Loucy (cell line): ENCODE data around the gene SLC25A11.

Experiments used
- H2AFZ ChIP-seq: fragments of 200-600 bp; sonication (generic); 2 replicates; pipeline ENCODE4 v1.6.0; 2016; ENCODE audit warnings: antibody characterized with exemption, mild to moderate bottlenecking, low read length, moderate library complexity
- H3F3A ChIP-seq: fragments of 200-600 bp; 2 replicates; pipeline ENCODE4 v1.6.0; 2016; ENCODE audit warnings: antibody characterized with exemption, low read depth, mild to moderate bottlenecking
- H3K27me3 ChIP-seq: fragments of 200-600 bp; sonication (generic); 2 replicates; pipeline ENCODE4 v1.6.1; 2014; ENCODE audit warnings: low read length, mild to moderate bottlenecking; ENCODE audit not compliant: insufficient read depth, poor library complexity, severe bottlenecking
- H3K36me3 ChIP-seq: fragments of 200-600 bp; sonication (generic); 2 replicates; pipeline ENCODE4 v1.6.1; 2016; ENCODE audit warnings: low read length; ENCODE audit not compliant: insufficient read depth
- H3K4me1 ChIP-seq: fragments of 200-600 bp; sonication (generic); 2 replicates; pipeline ENCODE4 v1.5.1; 2014; ENCODE audit warnings: low read length, mild to moderate bottlenecking; ENCODE audit not compliant: insufficient read depth, poor library complexity, severe bottlenecking
- H3K4me2 ChIP-seq: fragments of 200-600 bp; sonication (generic); 2 replicates; pipeline ENCODE4 v1.6.0; 2014; ENCODE audit warnings: antibody characterized with exemption, low read length, low read depth, mild to moderate bottlenecking; ENCODE audit not compliant: poor library complexity, severe bottlenecking
- H3K4me3 ChIP-seq: fragments of 200-600 bp; sonication (generic); 2 replicates; pipeline ENCODE4 v1.5.1; 2014; ENCODE audit warnings: low read length, mild to moderate bottlenecking, mixed read lengths; ENCODE audit not compliant: poor library complexity, severe bottlenecking
- H3K79me2 ChIP-seq: fragments of 200-600 bp; sonication (generic); 2 replicates; pipeline ENCODE4 v1.6.1; 2014; ENCODE audit warnings: low read length; ENCODE audit not compliant: insufficient read depth
- H3K9ac ChIP-seq: fragments of 200-600 bp; sonication (generic); 2 replicates; pipeline ENCODE4 v1.6.0; 2014; ENCODE audit warnings: mild to moderate bottlenecking, low read depth, low read length, moderate library complexity; ENCODE audit not compliant: poor library complexity, severe bottlenecking
- H3K9me2 ChIP-seq: fragments of 200-600 bp; sonication (generic); replicated peaks from 2 replicates; pipeline ENCODE4 v1.6.1; 2016; ENCODE audit warnings: low read depth, low read length, mixed read lengths
- H3K9me3 ChIP-seq: fragments of 200-600 bp; sonication (generic); 2 replicates; pipeline ENCODE4 v1.6.1; 2014; ENCODE audit warnings: mild to moderate bottlenecking, antibody characterized with exemption, low read length, low read depth; ENCODE audit not compliant: insufficient read depth
- H4K20me1 ChIP-seq: fragments of 200-600 bp; sonication (generic); 2 replicates; pipeline ENCODE4 v1.6.0; 2014; ENCODE audit warnings: antibody characterized with exemption, low read length, mild to moderate bottlenecking; ENCODE audit not compliant: insufficient read depth, poor library complexity, severe bottlenecking
- EZH2phosphoT487 ChIP-seq: fragments of 200-600 bp; IDR thresholded peaks from 2 replicates; pipeline ENCODE4 v1.6.1; 2018; ENCODE audit warnings: antibody characterized with exemption, mild to moderate bottlenecking, moderate library complexity, borderline replicate concordance
- TF ChIP-seq, protein P1 (sequence below): fragments of 200-600 bp; sonication (generic); conservative IDR thresholded peaks from 2 replicates; pipeline ENCODE4 v1.5.1; 2014; ENCODE audit warnings: mild to moderate bottlenecking, antibody characterized with exemption, low read length

The SLC25A11 gene

DNA sequence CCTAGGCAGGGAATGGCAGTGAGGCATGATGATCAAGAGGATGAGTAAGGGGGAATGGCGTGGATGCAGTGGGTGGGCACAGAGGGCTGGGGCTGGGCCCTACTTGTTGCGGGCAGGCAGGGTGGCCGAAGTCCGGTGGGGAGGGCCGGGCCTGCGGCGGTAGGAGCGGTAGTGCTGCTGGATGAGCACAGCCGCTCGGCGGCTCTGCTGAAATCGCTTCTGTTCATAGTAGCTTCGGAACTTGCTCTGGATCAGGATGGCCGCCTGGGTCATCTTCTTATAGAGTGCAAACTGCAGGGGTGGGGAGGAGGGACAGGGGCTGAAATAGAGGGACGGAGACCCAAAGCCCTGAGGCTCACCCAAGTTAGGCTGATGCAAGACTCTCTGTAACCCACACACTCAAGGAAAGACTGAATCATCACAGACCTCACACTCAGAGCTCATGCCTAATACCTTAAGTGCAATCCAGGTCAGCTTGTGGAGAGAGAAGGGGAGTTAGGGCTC is 29.3 kb upstream of the SLC25A11 start:
- H3K4me1 ChIP-seq = peaks cover 27% of the 10 kb centered on the region
- H3K9me3 ChIP-seq = no peaks in the 10 kb centered on the region
- peaks cover 35% of the 10 kb centered on the region for H3K79me2 ChIP-seq
- H3K9me2 ChIP-seq = no peaks in the 10 kb centered on the region
- no peak overlapping the region for H2AFZ ChIP-seq
- no peaks in the 10 kb centered on the region for H4K20me1 ChIP-seq
- TF ChIP-seq, protein P1, sequence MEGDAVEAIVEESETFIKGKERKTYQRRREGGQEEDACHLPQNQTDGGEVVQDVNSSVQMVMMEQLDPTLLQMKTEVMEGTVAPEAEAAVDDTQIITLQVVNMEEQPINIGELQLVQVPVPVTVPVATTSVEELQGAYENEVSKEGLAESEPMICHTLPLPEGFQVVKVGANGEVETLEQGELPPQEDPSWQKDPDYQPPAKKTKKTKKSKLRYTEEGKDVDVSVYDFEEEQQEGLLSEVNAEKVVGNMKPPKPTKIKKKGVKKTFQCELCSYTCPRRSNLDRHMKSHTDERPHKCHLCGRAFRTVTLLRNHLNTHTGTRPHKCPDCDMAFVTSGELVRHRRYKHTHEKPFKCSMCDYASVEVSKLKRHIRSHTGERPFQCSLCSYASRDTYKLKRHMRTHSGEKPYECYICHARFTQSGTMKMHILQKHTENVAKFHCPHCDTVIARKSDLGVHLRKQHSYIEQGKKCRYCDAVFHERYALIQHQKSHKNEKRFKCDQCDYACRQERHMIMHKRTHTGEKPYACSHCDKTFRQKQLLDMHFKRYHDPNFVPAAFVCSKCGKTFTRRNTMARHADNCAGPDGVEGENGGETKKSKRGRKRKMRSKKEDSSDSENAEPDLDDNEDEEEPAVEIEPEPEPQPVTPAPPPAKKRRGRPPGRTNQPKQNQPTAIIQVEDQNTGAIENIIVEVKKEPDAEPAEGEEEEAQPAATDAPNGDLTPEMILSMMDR = no peak
- TF ChIP-seq EZH2phosphoT487 = no peak
- H3K27me3 ChIP-seq = no peaks in the 10 kb centered on the region
- H3K36me3 ChIP-seq = no peaks in the 10 kb centered on the region
- H3K4me2 ChIP-seq = peak overlapping the region; percentile 100
- H3K4me3 ChIP-seq = peak overlapping the region; percentile 100
- peak overlapping the region; percentile 100 for H3K9ac ChIP-seq
- no peaks in the 10 kb centered on the region for H3F3A ChIP-seq

DNA sequence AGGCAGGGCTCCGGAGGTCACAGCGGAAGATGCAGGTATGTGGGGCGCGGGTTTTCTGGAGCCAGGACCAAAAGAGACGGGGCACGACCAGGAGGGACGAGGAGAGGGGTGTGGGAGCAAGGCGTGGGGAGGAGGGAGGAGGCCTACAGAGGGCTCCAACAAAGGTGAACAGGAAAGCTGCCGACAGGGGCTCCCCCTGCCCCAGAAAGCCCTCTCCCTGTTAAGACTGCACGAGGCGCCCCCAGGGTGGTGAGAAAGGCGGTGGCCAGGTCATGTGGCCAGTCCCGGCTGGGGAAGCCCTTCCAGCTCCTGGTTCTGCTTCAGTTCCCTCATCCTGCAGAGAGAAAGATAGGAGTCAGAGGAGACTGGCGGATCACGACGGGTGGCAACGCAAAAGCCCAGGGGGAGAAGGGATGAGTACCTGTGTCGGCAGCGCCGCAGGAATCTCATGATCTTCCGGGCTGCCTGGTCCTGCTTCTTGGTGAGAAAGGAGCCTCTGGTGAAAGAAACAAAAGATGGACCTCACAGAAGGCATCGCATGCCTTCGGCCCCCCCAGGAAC is 28.7 kb upstream of the SLC25A11 start:
- Histone ChIP-seq H3K36me3 (no peaks in the 10 kb centered on the region), H3K4me1 (peaks cover 27% of the 10 kb centered on the region), H3K4me2 (peak overlapping the region; percentile 100), H3K9me3 (no peaks in the 10 kb centered on the region), H3K9ac (peak overlapping the region; percentile 100), H4K20me1 (no peaks in the 10 kb centered on the region), H3K27me3 (no peaks in the 10 kb centered on the region), H3K9me2 (no peaks in the 10 kb centered on the region), H3K4me3 (peak overlapping the region; percentile 100), H3F3A (no peaks in the 10 kb centered on the region), H2AFZ (peak overlapping the region; percentile 99), H3K79me2 (peaks cover 35% of the 10 kb centered on the region)
- no peak for TF ChIP-seq EZH2phosphoT487
- TF ChIP-seq, protein P1 = no peak

DNA sequence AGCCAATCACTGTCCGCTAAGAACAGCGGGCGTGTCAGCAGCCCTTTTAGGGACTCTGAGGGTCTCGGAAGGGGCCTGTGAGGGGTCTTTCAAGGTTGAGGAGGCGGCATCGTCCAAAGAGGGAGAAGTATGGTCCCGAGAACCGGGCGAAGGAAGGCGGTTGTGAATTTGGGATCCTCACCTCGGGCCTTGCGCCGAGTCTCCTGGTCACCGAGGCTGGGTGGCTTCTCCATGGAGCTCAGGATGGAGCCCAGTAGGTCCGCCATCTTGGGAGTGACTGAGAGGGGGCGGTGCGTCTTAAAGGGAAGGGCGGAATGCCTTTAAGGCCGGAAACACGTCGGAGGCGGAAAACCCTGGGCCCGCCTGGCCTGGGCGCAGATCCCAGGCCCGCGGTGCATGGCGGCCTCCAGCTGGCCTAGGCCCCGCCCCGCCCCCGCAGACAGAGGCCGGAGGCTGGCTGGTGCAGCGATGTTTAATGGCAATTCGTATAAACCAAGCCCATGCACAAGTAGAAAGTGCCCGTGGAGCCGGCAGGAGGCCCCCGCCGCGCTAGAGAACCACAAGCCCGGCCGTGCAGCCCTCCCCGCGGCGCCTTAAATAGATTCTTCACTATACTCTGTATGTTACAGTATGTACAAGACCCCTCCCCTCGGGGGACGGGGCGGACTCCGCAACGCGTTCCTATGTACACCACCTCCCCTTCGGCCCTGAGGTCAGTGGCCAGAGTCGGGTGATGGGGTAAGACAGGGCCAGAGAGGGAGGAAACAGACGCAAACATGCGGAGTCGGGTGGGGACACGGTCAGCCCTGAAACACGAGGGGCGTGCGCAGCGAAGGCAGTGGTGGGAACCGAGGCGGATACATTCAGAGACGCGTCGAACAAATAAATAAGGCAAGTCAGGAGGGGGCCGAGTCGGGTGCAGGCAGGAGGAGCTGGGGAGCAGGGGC is 28.0 kb upstream of the SLC25A11 start, which contains the start of gene SPAG7:
TSS of gene SPAG7 (minus strand) at position 279 of the 947 bp plus-strand sequence. CDS start at position 266, 13 bp downstream.
- Histone ChIP-seq H2AFZ (peak within 1 kb of the TSS; percentile 99), H3K4me1 (peaks cover 27% of the 10 kb centered on the region), H3K4me2 (peak within 1 kb of the TSS; percentile 100), H3K9ac (peak within 1 kb of the TSS; percentile 100), H3K9me3 (no peaks in the 10 kb centered on the region), H3K27me3 (no peaks in the 10 kb centered on the region), H3K36me3 (no peaks in the 10 kb centered on the region), H3K9me2 (no peaks in the 10 kb centered on the region), H3K79me2 (peaks cover 35% of the 10 kb centered on the region), H3F3A (no peaks in the 10 kb centered on the region), H4K20me1 (no peaks in the 10 kb centered on the region), H3K4me3 (peak within 1 kb of the TSS; percentile 100)
- TF ChIP-seq EZH2phosphoT487 = no peak
- TF ChIP-seq, protein P1 = peak; percentile 26; the same call in 1 of the 2 replicates
